HepG2 (cell line): ENCODE results near the gene TFB1M. TPM values are rescaled to one million over a fixed set of nuclear protein-coding genes. Genes with fewer than 3 reads are reported as not detected.

Experiments used
- AFF4 ChIP-seq: sonication (generic); formaldehyde crosslinking; IDR thresholded peaks from 2 replicates; pipeline ENCODE4 v1.4.0; 2020; ENCODE audit warnings: missing genetic modification reagents
- CHD4 ChIP-seq: fragments of 200-600 bp; sonication (generic); IDR thresholded peaks from 2 replicates; pipeline ENCODE4 v1.7.0; 2017; ENCODE audit warnings: mild to moderate bottlenecking, low read length, borderline replicate concordance
- ERF ChIP-seq: IDR thresholded peaks from 2 replicates; pipeline ENCODE4 v1.6.1; 2018; ENCODE audit warnings: missing biosample characterization, missing genetic modification reagents
- EZH2 ChIP-seq: conservative IDR thresholded peaks from 2 replicates; pipeline ENCODE4 v1.6.1; 2012; ENCODE audit warnings: mild to moderate bottlenecking, low read depth, low read length, moderate library complexity
- HDAC2 ChIP-seq: sonication (generic); formaldehyde crosslinking; IDR thresholded peaks from 2 replicates; pipeline ENCODE4 v1.4.0; 2020; ENCODE audit warnings: missing genetic modification reagents
- MTERF4 ChIP-seq: sonication (generic); formaldehyde crosslinking; IDR thresholded peaks from 2 replicates; pipeline ENCODE4 v1.8.0; 2023; ENCODE audit warnings: mild to moderate bottlenecking, missing genetic modification reagents
- ONECUT2 ChIP-seq: sonication (generic); formaldehyde crosslinking; IDR thresholded peaks from 2 replicates; pipeline ENCODE4 v1.4.0; 2020; ENCODE audit warnings: missing genetic modification reagents
- PAF1 ChIP-seq: IDR thresholded peaks from 2 replicates; pipeline ENCODE4 v1.6.1; 2016; ENCODE audit warnings: missing genetic modification reagents, missing compliant biosample characterization
- POGZ ChIP-seq: sonication (generic); formaldehyde crosslinking; IDR thresholded peaks from 2 replicates; pipeline ENCODE4 v1.4.0; 2020; ENCODE audit warnings: mild to moderate bottlenecking, missing genetic modification reagents
- PRPF4 ChIP-seq: fragments of 200-400 bp; formaldehyde crosslinking; IDR thresholded peaks from 2 replicates; pipeline ENCODE4 v1.6.1; 2016; ENCODE audit warnings: low read length, low read depth; ENCODE audit not compliant: poor library complexity, severe bottlenecking
- SMAD3 ChIP-seq: sonication (generic); formaldehyde crosslinking; IDR thresholded peaks from 2 replicates; pipeline ENCODE4 v1.4.0; 2020; ENCODE audit warnings: missing genetic modification reagents
- UBTF ChIP-seq: sonication (generic); formaldehyde crosslinking; IDR thresholded peaks from 2 replicates; pipeline ENCODE4 v1.4.0; 2020; ENCODE audit warnings: mild to moderate bottlenecking, missing genetic modification reagents
- ZBTB39 ChIP-seq: sonication (generic); formaldehyde crosslinking; IDR thresholded peaks from 2 replicates; pipeline ENCODE4 v1.5.0; 2020; ENCODE audit warnings: missing genetic modification reagents
- ZNF136 ChIP-seq: sonication (generic); formaldehyde crosslinking; IDR thresholded peaks from 2 replicates; pipeline ENCODE4 v1.8.1; 2022; ENCODE audit warnings: low read depth, mild to moderate bottlenecking, moderate library complexity, missing genetic modification reagents
- ZNF225 ChIP-seq: sonication (generic); formaldehyde crosslinking; IDR thresholded peaks from 2 replicates; pipeline ENCODE4 v1.4.0; 2020; ENCODE audit warnings: mild to moderate bottlenecking, missing genetic modification reagents
- ZNF362 ChIP-seq: sonication (generic); formaldehyde crosslinking; IDR thresholded peaks from 2 replicates; pipeline ENCODE4 v1.4.0; 2020; ENCODE audit warnings: missing genetic modification reagents, mild to moderate bottlenecking, borderline replicate concordance
- ZNF484 ChIP-seq: sonication (generic); formaldehyde crosslinking; IDR thresholded peaks from 2 replicates; pipeline ENCODE4 v1.5.1; 2020; ENCODE audit warnings: mild to moderate bottlenecking, low read depth, missing genetic modification reagents, borderline replicate concordance
- ZNF674 ChIP-seq: sonication (generic); formaldehyde crosslinking; IDR thresholded peaks from 2 replicates; pipeline ENCODE4 v1.5.0; 2020; ENCODE audit warnings: low read depth, mild to moderate bottlenecking, missing genetic modification reagents
- ZSCAN9 ChIP-seq: IDR thresholded peaks from 2 replicates; pipeline ENCODE4 v1.6.1; 2016; ENCODE audit warnings: borderline replicate concordance
- polyA plus RNA-seq, 8 experiments: library from polyadenylated mRNA; depleted of rRNA in 3 of 8; stranded (reverse) in 7 of 8; unstranded in 1 of 8; fragments of >200 nt; fragmentation: Illumina TruSeq in 4 of 8; extraction: Trizol in 4 of 8; gene quantifications; 2 replicates each; pipeline versions ENCODE4 v1.2.1 to v1.2.3, GENCODE V29; 2011 to 2016; ENCODE audit warnings: low read depth in 4 of 8, missing spikeins in 1 of 8, mixed read lengths in 1 of 8; ENCODE audit not compliant: insufficient read depth in 1 of 8
- total RNA-seq, 5 experiments: library from RNA; depleted of rRNA; stranded (reverse); fragments of >200 nt; fragmentation: Illumina TruSeq; extraction: Trizol; gene quantifications; 2 replicates each; pipeline ENCODE4 v1.2.3, GENCODE V29; 2016; ENCODE audit warnings: low read depth in 1 of 5

Gene TFB1M
- total and polyA plus RNA-seq, 2 of the 13 experiments (the other 11 are each of a cell fraction or from before 2014, with no cell fraction given) = 91.4 to 122 TPM

- no peak for TF ChIP-seq UBTF (CRISPR knock-in tag)
- TF ChIP-seq ZNF674 (CRISPR knock-in tag) = no peak
- 0 out of 2 replicates have a peak, but pooled peaks have one; percentile 14 for TF ChIP-seq POGZ (CRISPR knock-in tag)
- TF ChIP-seq ZNF484 (CRISPR knock-in tag) = no peak
- TF ChIP-seq ZNF225 = no peak
- TF ChIP-seq AFF4 (CRISPR knock-in tag) = 0 out of 2 replicates have a peak, but pooled peaks have one; percentile 85
- peak; percentile 90; the same call in 1 of the 2 replicates for TF ChIP-seq PAF1 (CRISPR knock-in tag)
- TF ChIP-seq ZNF136 = 0 out of 2 replicates have a peak, but pooled peaks have one; percentile 48
- no peak for TF ChIP-seq SMAD3 (CRISPR knock-in tag)
- TF ChIP-seq ONECUT2 (CRISPR knock-in tag) = no peak
- no peak for TF ChIP-seq ZSCAN9 (CRISPR knock-in tag)
- peak; percentile 78; the same call in 1 of the 2 replicates for TF ChIP-seq CHD4
- peak; percentile 4; the same call in 1 of the 2 replicates for TF ChIP-seq ERF (CRISPR knock-in tag)
- no peak for TF ChIP-seq MTERF4 (CRISPR knock-in tag)
- TF ChIP-seq EZH2 = no peak
- TF ChIP-seq PRPF4 = peak; percentile 96
- TF ChIP-seq HDAC2 (CRISPR knock-in tag) = no peak
- peak; percentile 38; the same call in 1 of the 2 replicates for TF ChIP-seq ZNF362 (CRISPR knock-in tag)
- no peak for TF ChIP-seq ZBTB39 (CRISPR knock-in tag)
These were observed 15.3 kb upstream of the TFB1M start (continued) for GRCh38 chr6:155329460-155330132.
